ENCODE data around the gene EVL.

EVL gene

GRCh38 chr14:100067971-100068959, 3.0 kb downstream of the EVL start:
- peak; percentile 89 for DNase-seq

GRCh38 chr14:100069161-100069800, 4.1 kb downstream of the EVL start:
- no peak for DNase-seq

- peak; percentile 36 for DNase-seq
Measured at GRCh38 chr14:100070310-100070709, 5.1 kb downstream of the EVL start.

GRCh38 chr14:100071545-100071944, 6.3 kb downstream of the EVL start:
- DNase-seq = no peak

GRCh38 chr14:100072783-100073346, 7.6 kb downstream of the EVL start:
- DNase-seq = peak; percentile 59

GRCh38 chr14:100073576-100074430, 8.6 kb downstream of the EVL start:
- no peak for DNase-seq

GRCh38 chr14:100074431-100075100, 9.3 kb downstream of the EVL start:
- DNase-seq = no peak

GRCh38 chr14:100075681-100076080, 10.5 kb downstream of the EVL start:
- DNase-seq = no peak

GRCh38 chr14:100076133-100076532, 10.9 kb downstream of the EVL start:
- DNase-seq = no peak

GRCh38 chr14:100076606-100077005, 11.4 kb downstream of the EVL start:
- DNase-seq = no peak

GRCh38 chr14:100077441-100077840, 12.2 kb downstream of the EVL start:
- DNase-seq = no peak

- DNase-seq = no peak
Measured at GRCh38 chr14:100078216-100078803, 13.1 kb downstream of the EVL start.

- DNase-seq = peak; percentile 86
Measured at GRCh38 chr14:100078997-100079725, 13.9 kb downstream of the EVL start.

GRCh38 chr14:100079726-100080005, 14.4 kb downstream of the EVL start:
- DNase-seq = no peak

GRCh38 chr14:100080206-100080605, 15.0 kb downstream of the EVL start:
- DNase-seq = no peak

- DNase-seq = no peak
Measured at GRCh38 chr14:100081997-100082625, 16.9 kb downstream of the EVL start.

- no peak for DNase-seq
Measured at GRCh38 chr14:100082723-100083122, 17.5 kb downstream of the EVL start.

- DNase-seq = no peak
Measured at GRCh38 chr14:100083706-100084105, 18.5 kb downstream of the EVL start.

GRCh38 chr14:100084591-100084990, 19.4 kb downstream of the EVL start:
- DNase-seq = no peak

GRCh38 chr14:100085462-100085861, 20.2 kb downstream of the EVL start:
- DNase-seq = no peak

GRCh38 chr14:100086361-100086760, 21.1 kb downstream of the EVL start:
- no peak for DNase-seq

All from activated gamma-delta T cell treated with Interleukin-2 at 50 U/mL for 16 hours (primary cell).